ENCODE results near the gene EEF1A2. TPM values are rescaled to one million over a fixed set of nuclear protein-coding genes. Genes with fewer than 3 reads are reported as not detected.
"Not testable (repeated sequence)": the region's sequence is repeated elsewhere in the genome, so short reads cannot be mapped to it uniquely, and the experiment has no call there.

EEF1A2 gene
- total RNA-seq, 1 donor from 2014 or later: 37.6 TPM

- Histone ChIP-seq H3K9ac (ENCODE audit: low read length) (no peak overlapping the region), H3K27ac (ENCODE audit: low read depth, low read length) (no peak overlapping the region), H3K4me2 (ENCODE audit: low read length) (no peak overlapping the region), H3K27me3 (ENCODE audit: insufficient read depth, low read length) (no peaks in the 10 kb centered on the region), H4K20me1 (ENCODE audit: insufficient read depth, low read length) (peaks cover 23% of the 10 kb centered on the region), H2AFZ (ENCODE audit: low read depth, low read length) (no peak overlapping the region), H3K79me2 (ENCODE audit: insufficient read depth, low read length) (peaks cover 28% of the 10 kb centered on the region), H3K4me3 (ENCODE audit: insufficient read depth, low read depth, low read length) (no peak overlapping the region), H3K36me3 (ENCODE audit: insufficient read depth, low read length) (no peaks in the 10 kb centered on the region), H3K9me3 (ENCODE audit: insufficient read depth, low read depth, low read length) (no peaks in the 10 kb centered on the region), H3K4me1 (ENCODE audit: insufficient read depth, low read length) (peaks cover 14% of the 10 kb centered on the region)
- TF ChIP-seq CTCF (IDR thresholded peaks at IDR 0.05; ENCODE audit: insufficient read depth, low read depth, low read length) (no peak), EZH2 (IDR thresholded peaks at IDR 0.05; ENCODE audit: insufficient read depth, low read length) (no peak)
- H3K4me1 Mint-ChIP-seq (ENCODE audit: low read depth, unreplicated experiment): peaks cover 2% of the 10 kb centered on the region
- H3K27me3 Mint-ChIP-seq (ENCODE audit: low read depth, unreplicated experiment): peaks cover 2% of the 10 kb centered on the region
- H3K9me3 Mint-ChIP-seq (ENCODE audit: unreplicated experiment): peaks cover 2% of the 10 kb centered on the region
- H3K4me3 Mint-ChIP-seq (ENCODE audit: unreplicated experiment): peak overlapping the region; percentile 82
- H3K36me3 Mint-ChIP-seq (ENCODE audit: low read depth, unreplicated experiment): peaks cover 7% of the 10 kb centered on the region
- H3K27ac Mint-ChIP-seq (ENCODE audit: unreplicated experiment): no peak overlapping the region
- FAIRE-seq (no peak), DNase-seq (ENCODE audit: low read depth) (no peak)
These were observed 19.5 kb upstream of the EEF1A2 start for GRCh38 chr20:63518351-63518861.

GRCh38 chr20:63517376-63518309, 18.8 kb upstream of the EEF1A2 start:
- Histone ChIP-seq H3K27ac (ENCODE audit: low read depth, low read length) (no peak overlapping the region), H2AFZ (ENCODE audit: low read depth, low read length) (no peak overlapping the region), H3K4me3 (ENCODE audit: insufficient read depth, low read depth, low read length) (no peak overlapping the region), H3K9ac (ENCODE audit: low read length) (no peak overlapping the region), H3K36me3 (ENCODE audit: insufficient read depth, low read length) (no peaks in the 10 kb centered on the region), H4K20me1 (ENCODE audit: insufficient read depth, low read length) (peaks cover 16% of the 10 kb centered on the region), H3K4me2 (ENCODE audit: low read length) (no peak overlapping the region), H3K4me1 (ENCODE audit: insufficient read depth, low read length) (peaks cover 14% of the 10 kb centered on the region), H3K27me3 (ENCODE audit: insufficient read depth, low read length) (peaks cover 2% of the 10 kb centered on the region), H3K79me2 (ENCODE audit: insufficient read depth, low read length) (peaks cover 23% of the 10 kb centered on the region), H3K9me3 (ENCODE audit: insufficient read depth, low read depth, low read length) (peaks cover 3% of the 10 kb centered on the region)
- peak overlapping the region; percentile 70 for H3K4me3 Mint-ChIP-seq (ENCODE audit: unreplicated experiment)
- TF ChIP-seq CTCF (IDR thresholded peaks at IDR 0.05; ENCODE audit: insufficient read depth, low read depth, low read length) (no peak), EZH2 (IDR thresholded peaks at IDR 0.05; ENCODE audit: insufficient read depth, low read length) (no peak)
- H3K27me3 Mint-ChIP-seq (ENCODE audit: low read depth, unreplicated experiment): peaks cover 2% of the 10 kb centered on the region
- H3K4me1 Mint-ChIP-seq (ENCODE audit: low read depth, unreplicated experiment): peaks cover 1% of the 10 kb centered on the region
- peaks cover 5% of the 10 kb centered on the region for H3K9me3 Mint-ChIP-seq (ENCODE audit: unreplicated experiment)
- H3K27ac Mint-ChIP-seq (ENCODE audit: unreplicated experiment): no peak overlapping the region
- peaks cover 8% of the 10 kb centered on the region for H3K36me3 Mint-ChIP-seq (ENCODE audit: low read depth, unreplicated experiment)
- DNase-seq (ENCODE audit: low read depth) (no peak), FAIRE-seq (no peak)

- FAIRE-seq; H3K36me3 ChIP-seq (ENCODE audit: insufficient read depth, low read length): not testable (repeated sequence)
These were observed 15.6 kb upstream of the EEF1A2 start for GRCh38 chr20:63514520-63514919.

More at GRCh38 chr20:63514520-63514919, 15.6 kb upstream of the EEF1A2 start:
- H3K4me1 ChIP-seq (ENCODE audit: insufficient read depth, low read length); H3K27ac Mint-ChIP-seq (ENCODE audit: unreplicated experiment); H3K79me2 ChIP-seq (ENCODE audit: insufficient read depth, low read length); H3K9me3 ChIP-seq (ENCODE audit: insufficient read depth, low read depth, low read length); H3K4me3 Mint-ChIP-seq (ENCODE audit: unreplicated experiment); H3K36me3 Mint-ChIP-seq (ENCODE audit: low read depth, unreplicated experiment); DNase-seq (ENCODE audit: low read depth); H4K20me1 ChIP-seq (ENCODE audit: insufficient read depth, low read length); H2AFZ ChIP-seq (ENCODE audit: low read depth, low read length); H3K4me1 Mint-ChIP-seq (ENCODE audit: low read depth, unreplicated experiment); H3K27ac ChIP-seq (ENCODE audit: low read depth, low read length); H3K4me2 ChIP-seq (ENCODE audit: low read length); H3K9me3 Mint-ChIP-seq (ENCODE audit: unreplicated experiment); H3K27me3 ChIP-seq (ENCODE audit: insufficient read depth, low read length); H3K9ac ChIP-seq (ENCODE audit: low read length); H3K27me3 Mint-ChIP-seq (ENCODE audit: low read depth, unreplicated experiment); H3K4me3 ChIP-seq (ENCODE audit: insufficient read depth, low read depth, low read length): not testable (repeated sequence)

All from astrocyte (in vitro differentiated cells and primary cell).